ENCODE results near the gene RNF144B.
A peak's percentile ranks its signal among the peaks of the same experiment; 100 is the strongest.

The RNF144B gene

DNA sequence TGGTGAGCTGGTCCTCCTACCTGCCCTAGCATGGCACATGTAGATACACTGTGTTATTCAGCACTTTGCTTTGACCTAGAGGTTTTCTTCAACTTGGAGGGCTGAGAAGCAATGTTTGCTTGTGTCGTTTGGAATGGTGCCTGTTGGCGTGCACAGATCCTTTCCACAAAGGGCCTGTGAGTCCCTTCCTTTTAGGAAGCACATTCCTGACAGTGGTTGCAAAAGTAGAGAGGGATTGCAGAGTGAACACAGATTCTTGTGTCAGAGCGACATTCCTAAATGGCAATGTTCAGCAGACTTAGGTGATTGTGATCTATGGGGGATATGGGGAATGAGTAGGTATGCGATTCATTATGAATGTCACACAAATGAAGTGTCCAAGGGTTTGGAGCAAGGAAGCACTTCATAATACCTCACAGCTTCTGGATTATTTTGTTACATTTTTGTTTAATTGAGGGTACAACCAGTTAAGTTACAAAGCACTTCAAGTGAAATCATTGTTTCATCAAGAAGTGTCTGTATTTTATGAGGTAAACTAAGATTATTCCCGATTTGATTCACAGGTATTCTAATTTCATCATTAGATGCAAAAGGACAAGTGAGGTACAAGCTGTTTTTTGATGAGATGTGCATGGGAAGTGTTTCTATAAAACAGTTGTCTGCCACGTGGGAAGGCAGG, 713 bp upstream of the RNF144B start:
- Histone ChIP-seq H3K4me3 (ENCODE audit: low read depth in 1 of 2, low read length in 1 of 2) (peak overlapping the region; percentile 84 to 85), H3K4me1 (ENCODE audit: control insufficient read depth in 1 of 2, insufficient read depth in 1 of 2, low read depth in 1 of 2, low read length in 1 of 2) (peaks cover 35 to 36% of the 10 kb centered on the region in 2 experiments), H3K36me3 (no peaks in the 10 kb centered on the region), H3K9me3 (no peaks in the 10 kb centered on the region), H3K27me3 (no peaks in the 10 kb centered on the region), H3K27ac (peak overlapping the region; percentile 99)
- TF ChIP-seq, protein P1, sequence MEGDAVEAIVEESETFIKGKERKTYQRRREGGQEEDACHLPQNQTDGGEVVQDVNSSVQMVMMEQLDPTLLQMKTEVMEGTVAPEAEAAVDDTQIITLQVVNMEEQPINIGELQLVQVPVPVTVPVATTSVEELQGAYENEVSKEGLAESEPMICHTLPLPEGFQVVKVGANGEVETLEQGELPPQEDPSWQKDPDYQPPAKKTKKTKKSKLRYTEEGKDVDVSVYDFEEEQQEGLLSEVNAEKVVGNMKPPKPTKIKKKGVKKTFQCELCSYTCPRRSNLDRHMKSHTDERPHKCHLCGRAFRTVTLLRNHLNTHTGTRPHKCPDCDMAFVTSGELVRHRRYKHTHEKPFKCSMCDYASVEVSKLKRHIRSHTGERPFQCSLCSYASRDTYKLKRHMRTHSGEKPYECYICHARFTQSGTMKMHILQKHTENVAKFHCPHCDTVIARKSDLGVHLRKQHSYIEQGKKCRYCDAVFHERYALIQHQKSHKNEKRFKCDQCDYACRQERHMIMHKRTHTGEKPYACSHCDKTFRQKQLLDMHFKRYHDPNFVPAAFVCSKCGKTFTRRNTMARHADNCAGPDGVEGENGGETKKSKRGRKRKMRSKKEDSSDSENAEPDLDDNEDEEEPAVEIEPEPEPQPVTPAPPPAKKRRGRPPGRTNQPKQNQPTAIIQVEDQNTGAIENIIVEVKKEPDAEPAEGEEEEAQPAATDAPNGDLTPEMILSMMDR (IDR thresholded peaks at IDR 0.05) = no peak

DNA sequence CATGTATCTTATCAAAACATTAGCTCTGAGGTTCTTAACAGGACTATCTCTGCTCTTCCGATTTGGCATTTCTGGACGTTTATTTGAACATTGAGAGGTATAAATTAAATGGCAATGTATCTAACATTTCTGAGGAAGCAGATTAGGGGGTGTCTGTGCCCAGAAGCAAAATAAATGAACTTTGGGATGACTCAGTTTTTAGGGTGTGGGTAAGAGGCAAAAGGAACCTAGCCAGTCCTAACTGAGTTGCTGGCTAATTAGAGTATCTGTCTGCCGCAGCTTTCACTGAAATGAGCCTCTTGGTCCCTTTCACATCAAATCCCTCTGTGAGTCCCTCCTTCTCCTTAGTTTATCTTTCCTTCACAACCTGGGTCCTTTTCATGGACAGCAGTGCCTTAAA, 1.1 kb downstream of the RNF144B start:
- peak overlapping the region; percentile 84 to 85 for H3K4me3 ChIP-seq (ENCODE audit: low read depth in 1 of 2, low read length in 1 of 2)
- TF ChIP-seq, protein P1 (IDR thresholded peaks at IDR 0.05) = no peak

DNA sequence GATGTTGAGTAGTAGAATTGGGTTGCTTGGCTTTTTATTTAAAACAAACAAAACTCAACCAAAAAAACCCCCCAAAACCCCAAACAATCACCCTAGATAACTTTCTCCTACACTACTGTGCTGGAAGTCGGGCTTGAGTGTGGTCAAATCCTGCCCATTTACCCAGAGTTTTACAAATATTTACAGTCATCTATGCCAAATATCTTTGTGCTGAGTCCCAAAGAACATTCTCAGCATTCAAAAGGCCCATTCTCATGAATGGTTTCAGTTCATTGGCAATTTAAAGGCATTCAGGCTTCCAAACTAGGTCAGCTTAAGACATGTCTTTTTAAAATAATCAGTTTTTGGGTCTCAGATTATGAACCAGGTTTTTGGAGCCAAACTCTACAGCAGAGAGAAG, 1.8 kb downstream of the RNF144B start:
- H3K27ac ChIP-seq = peak overlapping the region; percentile 99

More for the DNA sequence above, 1.1 kb downstream of the RNF144B start:
- H3K4me1 ChIP-seq (ENCODE audit: control insufficient read depth in 1 of 2, insufficient read depth in 1 of 2, low read depth in 1 of 2, low read length in 1 of 2) = peaks cover 54% of the 10 kb centered on the region in 2 experiments
- H3K27me3 ChIP-seq = no peaks in the 10 kb centered on the region
- H3K27ac ChIP-seq = peak overlapping the region; percentile 99
- H3K36me3 ChIP-seq = no peaks in the 10 kb centered on the region
- H3K9me3 ChIP-seq = no peaks in the 10 kb centered on the region

DNA sequence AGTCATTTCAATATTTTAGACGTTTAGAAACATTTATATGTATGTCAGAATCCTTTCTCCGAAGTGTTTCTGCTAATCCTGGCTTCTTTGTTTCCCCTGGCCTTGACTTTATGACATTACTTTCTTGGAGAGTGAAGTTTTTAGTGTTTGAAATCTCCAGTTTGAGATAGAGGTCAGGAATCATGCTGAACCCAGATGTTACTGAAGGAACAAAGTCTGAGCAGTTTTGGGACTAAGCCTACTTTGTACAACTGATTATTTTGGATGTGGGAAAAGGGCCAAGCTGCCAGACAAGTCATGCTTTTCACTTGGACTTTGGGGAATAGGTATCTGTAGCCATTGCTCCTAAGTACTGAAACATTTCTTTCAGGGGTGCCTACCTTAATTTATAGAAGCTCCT, 2.3 kb downstream of the RNF144B start:
- H3K27me3 ChIP-seq = no peaks in the 10 kb centered on the region
- H3K4me1 ChIP-seq (ENCODE audit: control insufficient read depth in 1 of 2, insufficient read depth in 1 of 2, low read depth in 1 of 2, low read length in 1 of 2) = peaks cover 66% of the 10 kb centered on the region in 2 experiments
- TF ChIP-seq, protein P1 (IDR thresholded peaks at IDR 0.05) = no peak
- H3K36me3 ChIP-seq = no peaks in the 10 kb centered on the region
- no peaks in the 10 kb centered on the region for H3K9me3 ChIP-seq
- H3K27ac ChIP-seq = peak overlapping the region; percentile 99
- peak overlapping the region; percentile 84 to 85 for H3K4me3 ChIP-seq (ENCODE audit: low read depth in 1 of 2, low read length in 1 of 2)

More for the DNA sequence above, 1.8 kb downstream of the RNF144B start:
- Histone ChIP-seq H3K4me1 (ENCODE audit: control insufficient read depth in 1 of 2, insufficient read depth in 1 of 2, low read depth in 1 of 2, low read length in 1 of 2) (peaks cover 60 to 61% of the 10 kb centered on the region in 2 experiments), H3K36me3 (no peaks in the 10 kb centered on the region), H3K4me3 (ENCODE audit: low read depth in 1 of 2, low read length in 1 of 2) (peak overlapping the region; percentile 84 to 85), H3K27me3 (no peaks in the 10 kb centered on the region), H3K9me3 (no peaks in the 10 kb centered on the region)
- TF ChIP-seq, protein P1 (IDR thresholded peaks at IDR 0.05) = no peak

DNA sequence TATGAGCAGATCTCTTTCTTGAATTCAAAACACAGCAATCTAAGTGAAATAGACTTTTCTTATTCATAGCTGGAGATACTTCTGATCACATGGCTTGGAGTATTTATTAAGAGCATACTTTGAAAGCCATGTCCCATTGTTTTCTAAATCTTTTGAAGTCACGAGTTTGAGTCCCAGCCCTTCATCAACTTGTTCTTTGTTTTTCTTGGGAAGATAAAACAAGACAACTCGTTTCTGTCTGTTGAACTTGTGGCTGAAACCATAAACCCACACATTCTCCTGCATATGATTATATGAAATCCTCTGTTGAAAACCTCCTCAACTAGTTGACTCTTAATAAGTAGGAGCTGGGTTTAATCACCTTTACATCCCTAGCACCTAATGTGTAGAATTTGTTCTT, 3.3 kb downstream of the RNF144B start:
- Histone ChIP-seq H3K9me3 (no peaks in the 10 kb centered on the region), H3K36me3 (no peaks in the 10 kb centered on the region), H3K27ac (peak overlapping the region; percentile 99), H3K4me1 (ENCODE audit: control insufficient read depth in 1 of 2, insufficient read depth in 1 of 2, low read depth in 1 of 2, low read length in 1 of 2) (peaks cover 76% of the 10 kb centered on the region in 2 experiments), H3K27me3 (no peaks in the 10 kb centered on the region), H3K4me3 (ENCODE audit: low read depth in 1 of 2, low read length in 1 of 2) (peak overlapping the region; percentile 84 to 85)
- TF ChIP-seq, protein P1 (IDR thresholded peaks at IDR 0.05) = no peak

All from neutrophil (primary cell).